DMS 273 (cell line): ENCODE results near the gene RAB4A.
"Not testable (repeated sequence)": the region's sequence is repeated elsewhere in the genome, so short reads cannot be mapped to it uniquely, and the experiment has no call there.

Source experiments
- DNase-seq: peaks from one replicate; lab custom pipeline; 2025; ENCODE audit not compliant: unreplicated experiment; lab: John Stamatoyannopoulos, UW

Gene RAB4A

GRCh38 chr1:229271448-229272159, 693 bp downstream of the RAB4A start:
- DNase-seq = peak; percentile 67

- peak; percentile 92 for DNase-seq
Observed at GRCh38 chr1:229272164-229273158, 1.6 kb downstream of the RAB4A start.

DNA sequence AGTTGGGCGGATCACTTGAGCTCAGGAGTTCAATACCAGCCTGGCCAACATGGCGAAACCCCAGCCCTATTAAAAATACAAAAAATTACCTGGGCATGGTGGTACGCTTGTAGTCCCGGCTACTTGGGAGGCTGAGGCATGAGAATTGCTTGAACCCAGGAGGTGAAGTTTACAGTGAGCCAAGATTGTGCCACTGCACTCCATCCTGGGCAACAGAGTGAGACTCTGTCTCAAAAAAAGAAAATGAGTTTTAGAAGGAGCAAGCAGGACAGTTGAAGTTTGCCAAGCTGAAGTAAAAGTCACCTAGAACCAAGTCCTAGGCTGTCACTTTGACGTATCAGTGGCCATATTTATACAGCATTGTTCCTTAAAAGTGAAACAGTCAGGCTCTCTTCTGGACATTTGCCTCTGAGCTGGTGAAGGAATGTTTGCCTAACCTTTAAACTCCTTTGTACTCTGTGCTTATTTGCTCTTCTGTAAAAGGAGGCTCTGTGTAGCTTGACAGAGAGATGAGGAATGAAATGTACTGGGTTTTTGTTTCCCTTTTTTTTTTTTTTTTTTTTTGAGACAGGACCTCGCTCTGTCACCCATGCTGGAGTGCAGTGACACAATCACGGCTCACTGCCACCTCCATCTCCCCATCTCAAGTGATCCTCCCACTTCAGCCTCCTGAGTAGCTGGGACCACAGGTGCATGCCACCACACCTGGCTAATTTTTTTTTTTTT, 2.8 kb downstream of the RAB4A start:
- DNase-seq = no peak

GRCh38 chr1:229275005-229275404, 4.1 kb downstream of the RAB4A start:
- no peak for DNase-seq

DNA sequence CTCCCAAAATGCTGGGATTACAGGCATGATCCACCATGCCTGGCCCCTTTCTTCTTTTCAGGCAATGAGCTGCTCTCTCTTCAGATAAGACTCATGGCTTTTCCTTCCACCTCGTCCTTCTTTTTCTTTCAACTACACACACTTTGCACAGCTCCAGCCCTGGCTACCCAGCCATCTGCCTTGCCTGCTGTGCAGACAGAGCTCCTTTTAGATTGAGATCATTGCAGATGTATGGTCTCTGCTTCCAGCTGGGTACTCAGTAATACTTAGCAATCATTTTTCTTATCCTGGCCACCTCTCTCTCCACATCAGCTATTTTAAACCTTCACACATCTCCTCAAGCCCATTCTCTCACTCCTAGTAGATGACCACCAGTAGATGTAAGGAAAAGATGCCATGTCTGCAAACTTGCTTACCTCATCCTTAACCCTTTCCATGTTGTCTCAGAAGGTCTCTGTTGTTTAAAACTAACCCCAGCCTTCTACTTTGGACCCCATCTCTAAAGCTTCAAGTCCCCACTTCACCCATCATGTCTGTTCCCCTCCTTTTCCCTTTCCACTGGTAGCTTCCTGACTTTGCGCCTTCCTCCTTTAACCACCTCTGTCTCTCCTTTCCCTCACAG, 7.3 kb downstream of the RAB4A start:
- DNase-seq = peak; percentile 80

DNA sequence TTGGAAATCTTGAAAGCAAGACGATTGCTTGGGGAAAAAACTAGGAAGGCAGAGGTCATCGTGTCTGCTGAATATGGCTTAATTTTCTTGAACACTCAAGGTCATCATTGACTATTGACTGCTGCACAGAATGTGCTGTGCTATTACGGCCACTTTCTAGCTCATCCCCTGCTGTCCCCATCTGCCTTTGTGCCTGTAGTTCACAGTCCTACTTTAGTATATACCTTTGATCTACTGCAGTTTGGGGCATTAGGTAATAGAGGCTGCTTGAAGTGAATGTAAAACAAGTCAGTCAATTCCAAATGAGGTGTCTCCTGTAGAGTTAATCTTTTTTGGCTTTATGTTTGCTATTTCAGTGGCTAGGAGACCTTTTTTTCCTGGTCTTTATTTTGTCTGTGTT, 8.3 kb downstream of the RAB4A start:
- DNase-seq = no peak

- no peak for DNase-seq
Observed at GRCh38 chr1:229280037-229280828, 9.3 kb downstream of the RAB4A start.

DNA sequence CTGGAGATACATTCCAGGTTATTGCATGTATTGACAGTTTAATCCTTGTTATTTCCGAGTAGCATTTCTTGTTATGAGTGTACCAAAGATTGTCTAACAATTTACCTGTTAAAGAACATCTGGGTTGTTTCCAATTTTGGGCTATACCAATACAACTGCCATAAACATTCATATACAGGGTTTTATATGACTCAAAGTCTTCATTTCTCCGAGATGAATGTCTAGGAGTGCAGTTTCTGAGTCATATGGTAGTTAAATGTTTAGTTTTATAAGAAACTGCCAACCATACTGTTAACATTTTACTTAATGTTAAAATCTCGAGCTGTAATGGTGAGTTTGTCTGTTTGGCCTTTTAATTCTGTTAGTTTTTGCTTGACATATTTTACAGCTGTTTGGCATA, 10.0 kb downstream of the RAB4A start:
- DNase-seq = no peak

GRCh38 chr1:229281339-229281926, 10.5 kb downstream of the RAB4A start:
- DNase-seq = no peak

DNA sequence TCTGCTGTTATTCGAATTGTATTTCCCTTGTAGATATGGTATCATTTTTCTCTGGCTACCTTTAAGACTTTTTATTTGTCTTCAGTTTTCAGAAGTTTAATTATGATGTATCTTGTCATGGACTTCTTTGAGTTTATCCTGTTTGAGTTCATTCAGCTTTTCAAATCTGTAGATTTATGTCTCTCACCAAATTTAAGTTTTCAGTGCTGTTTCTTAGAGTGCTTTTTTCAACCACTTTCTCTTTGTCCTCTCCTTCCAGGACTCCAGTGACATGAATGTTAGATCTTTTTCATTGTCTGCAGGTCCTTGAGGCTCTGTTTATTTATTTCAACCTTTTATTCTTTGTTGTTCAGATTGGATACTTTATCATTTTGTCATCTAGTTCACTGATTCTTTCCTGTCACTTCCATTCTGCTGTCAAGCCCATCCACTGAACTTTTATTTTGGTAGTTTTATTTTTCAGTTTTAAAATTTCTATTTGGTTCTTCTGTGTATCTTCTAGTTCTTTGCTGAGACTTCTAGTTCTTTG, 11.4 kb downstream of the RAB4A start:
- no peak for DNase-seq

DNA sequence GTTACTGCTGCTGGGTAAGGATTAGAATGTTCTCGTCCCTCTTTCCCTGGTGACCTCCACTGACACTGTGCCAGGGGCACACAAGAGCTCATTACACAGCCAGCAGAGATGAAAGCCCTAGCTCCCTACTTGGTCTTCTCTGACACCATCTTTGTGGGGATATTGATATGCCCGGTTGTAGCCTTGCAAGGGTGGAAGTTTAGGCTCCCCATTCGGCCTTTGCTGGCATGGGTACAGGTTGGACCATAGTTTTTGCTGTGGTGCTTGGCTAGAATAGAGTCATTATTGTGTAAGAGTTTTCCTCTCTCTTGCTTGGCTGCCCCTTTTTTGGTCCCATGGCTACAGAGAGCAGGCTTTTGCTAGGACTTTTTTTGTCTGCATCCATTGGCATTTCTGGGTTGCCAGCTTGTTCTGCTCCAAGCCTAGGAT, 12.3 kb downstream of the RAB4A start:
- no peak for DNase-seq

- DNase-seq = no peak
Observed at GRCh38 chr1:229284887-229285286, 14.0 kb downstream of the RAB4A start.

DNA sequence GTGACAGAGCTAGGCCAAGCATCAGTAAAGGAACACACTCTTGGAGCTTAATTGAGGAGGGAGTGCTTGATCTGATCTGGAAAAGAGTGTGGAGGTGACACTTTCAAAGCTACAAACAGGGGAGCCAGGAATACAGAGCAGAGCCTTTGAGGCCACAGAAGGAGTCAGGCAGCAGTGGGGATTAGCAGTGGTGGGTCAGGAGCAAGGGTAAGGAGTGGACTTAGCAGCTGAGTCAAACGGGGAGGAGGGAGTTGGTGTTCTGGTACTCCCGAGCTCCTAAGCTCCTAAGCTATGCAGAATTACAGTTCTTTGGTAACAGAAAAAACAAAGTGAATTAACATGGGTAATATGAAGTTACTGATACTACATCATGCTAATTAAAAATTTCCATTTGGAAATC, 14.5 kb downstream of the RAB4A start:
- no peak for DNase-seq

- no peak for DNase-seq
Observed at GRCh38 chr1:229286099-229286766, 15.3 kb downstream of the RAB4A start.

GRCh38 chr1:229287267-229287666, 16.4 kb downstream of the RAB4A start:
- no peak for DNase-seq

GRCh38 chr1:229288516-229288915, 17.6 kb downstream of the RAB4A start:
- no peak for DNase-seq

DNA sequence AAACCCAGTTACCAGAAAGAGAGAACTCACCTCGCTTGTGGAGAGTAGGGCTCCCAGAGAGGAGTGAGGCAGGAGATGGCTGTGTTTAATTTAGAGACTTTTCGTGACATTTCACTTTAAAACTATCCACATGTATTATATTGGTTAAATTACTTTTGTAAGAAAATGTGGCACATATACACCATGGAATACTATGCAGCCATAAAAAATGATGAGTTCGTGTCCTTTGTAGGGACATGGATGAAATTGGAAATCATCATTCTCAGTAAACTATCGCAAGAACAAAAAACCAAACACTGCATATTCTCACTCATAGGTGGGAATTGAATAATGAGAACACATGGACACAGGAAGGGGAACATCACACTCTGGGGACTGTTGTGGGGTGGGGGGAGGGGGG, 20.8 kb downstream of the RAB4A start:
- not testable (repeated sequence) for DNase-seq

DNA sequence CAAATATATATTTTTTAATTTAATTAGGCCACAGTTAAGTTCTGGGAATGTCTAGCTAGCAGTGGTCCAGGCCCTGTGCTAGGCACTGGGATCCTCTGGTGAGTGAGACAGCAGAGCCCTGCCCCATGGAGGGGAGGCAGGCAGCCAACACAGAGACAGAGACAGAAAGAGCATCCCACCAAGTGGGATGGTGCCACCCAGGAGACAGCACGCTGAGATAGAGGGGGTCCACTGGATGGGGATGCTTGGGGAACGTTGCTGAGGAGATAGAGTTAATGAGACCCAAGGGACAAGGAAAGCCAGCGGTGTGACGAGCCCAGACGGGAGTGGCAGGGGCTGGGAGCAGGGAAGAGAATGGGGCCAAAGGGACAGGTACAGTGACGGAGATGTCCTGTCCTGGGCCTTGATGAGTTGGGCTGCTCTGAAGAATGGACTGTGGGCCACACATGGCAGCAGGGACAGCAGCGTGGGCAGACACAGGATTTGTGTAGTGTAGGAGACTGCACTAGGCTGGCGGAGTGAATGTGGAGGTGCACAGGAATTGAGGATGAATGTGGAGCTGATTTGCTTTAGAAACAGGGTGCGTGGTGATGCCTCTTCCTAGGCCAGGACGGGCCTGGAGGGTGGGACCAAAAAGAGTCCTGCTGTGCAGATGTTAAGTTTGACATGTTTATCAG, 22.8 kb downstream of the RAB4A start:
- DNase-seq = no peak
